HepG2 (cell line): ENCODE data around the gene CEACAM16. TPM values are rescaled to one million over a fixed set of nuclear protein-coding genes. Genes with fewer than 3 reads are reported as not detected.

Source experiments
- ARNT2 ChIP-seq: sonication (generic); formaldehyde crosslinking; IDR thresholded peaks from 2 replicates; pipeline ENCODE4 v1.8.0; 2022; ENCODE audit warnings: mild to moderate bottlenecking, low read depth, missing genetic modification reagents, moderate library complexity
- ATRX ChIP-seq: sonication (generic); formaldehyde crosslinking; IDR thresholded peaks from 2 replicates; pipeline ENCODE4 v1.4.0; 2020; ENCODE audit warnings: missing genetic modification reagents, borderline replicate concordance
- DPF2 ChIP-seq: sonication (generic); formaldehyde crosslinking; IDR thresholded peaks from 2 replicates; pipeline ENCODE4 v1.4.0; 2020; ENCODE audit warnings: mild to moderate bottlenecking, low read depth, missing genetic modification reagents, borderline replicate concordance
- EHMT2 ChIP-seq: fragments of 200-600 bp; sonication (generic); IDR thresholded peaks from 2 replicates; pipeline ENCODE4 v1.7.0; 2017; ENCODE audit warnings: antibody characterized with exemption, low read depth, low read length, borderline replicate concordance
- FOXA3 ChIP-seq: IDR thresholded peaks from 2 replicates; pipeline ENCODE4 v1.6.1; 2016; ENCODE audit warnings: missing genetic modification reagents, missing compliant biosample characterization
- JARID2 ChIP-seq: sonication (generic); formaldehyde crosslinking; IDR thresholded peaks from 2 replicates; pipeline ENCODE4 v1.8.1; 2023; ENCODE audit warnings: missing genetic modification reagents, inconsistent platforms; ENCODE audit not compliant: insufficient replicate concordance
- MXI1 ChIP-seq: IDR thresholded peaks from 3 replicates; pipeline ENCODE4 v1.6.1; 2012; ENCODE audit warnings: low read depth, low read length, inconsistent platforms, borderline replicate concordance
- NFYB ChIP-seq: sonication (generic); formaldehyde crosslinking; IDR thresholded peaks from 2 replicates; pipeline ENCODE4 v1.4.0; 2020; ENCODE audit warnings: missing genetic modification reagents
- ONECUT2 ChIP-seq: sonication (generic); formaldehyde crosslinking; IDR thresholded peaks from 2 replicates; pipeline ENCODE4 v1.4.0; 2020; ENCODE audit warnings: missing genetic modification reagents
- PRDM15 ChIP-seq: sonication (generic); formaldehyde crosslinking; IDR thresholded peaks from 2 replicates; pipeline ENCODE4 v1.4.0; 2020; ENCODE audit warnings: missing genetic modification reagents
- RELA ChIP-seq: sonication (generic); formaldehyde crosslinking; IDR thresholded peaks from 2 replicates; pipeline ENCODE4 v1.4.0; 2020; ENCODE audit warnings: missing genetic modification reagents
- SP140L ChIP-seq: sonication (generic); formaldehyde crosslinking; IDR thresholded peaks from 2 replicates; pipeline ENCODE4 v1.4.0; 2020; ENCODE audit warnings: missing genetic modification reagents, borderline replicate concordance
- TEAD3 ChIP-seq: optimal IDR thresholded peaks from 2 replicates; pipeline ENCODE3; 2016; ENCODE audit warnings: borderline replicate concordance
- THAP11 ChIP-seq: IDR thresholded peaks from 2 replicates; pipeline ENCODE4 v1.6.1; 2016; ENCODE audit warnings: missing biosample characterization, missing genetic modification reagents
- ZBTB7B ChIP-seq: sonication (generic); formaldehyde crosslinking; IDR thresholded peaks from 2 replicates; pipeline ENCODE4 v1.4.0; 2020; ENCODE audit warnings: missing genetic modification reagents
- ZFP62 ChIP-seq: sonication (generic); formaldehyde crosslinking; IDR thresholded peaks from 2 replicates; pipeline ENCODE4 v1.4.0; 2020; ENCODE audit warnings: missing genetic modification reagents
- ZNF274 ChIP-seq: sonication (generic); formaldehyde crosslinking; IDR thresholded peaks from 2 replicates; pipeline ENCODE4 v1.5.1; 2020; ENCODE audit warnings: mild to moderate bottlenecking, missing genetic modification reagents
- ZNF280B ChIP-seq: sonication (generic); formaldehyde crosslinking; IDR thresholded peaks from 2 replicates; pipeline ENCODE4 v1.5.0; 2020; ENCODE audit warnings: missing genetic modification reagents, mild to moderate bottlenecking, borderline replicate concordance
- ZNF331 ChIP-seq: sonication (generic); formaldehyde crosslinking; IDR thresholded peaks from 2 replicates; pipeline ENCODE4 v1.4.0; 2020; ENCODE audit warnings: missing genetic modification reagents
- ZNF567 ChIP-seq: sonication (generic); formaldehyde crosslinking; IDR thresholded peaks from 2 replicates; pipeline ENCODE4 v1.8.1; 2023; ENCODE audit warnings: mild to moderate bottlenecking, missing genetic modification reagents, borderline replicate concordance
- ZNF570 ChIP-seq: sonication (generic); formaldehyde crosslinking; IDR thresholded peaks from 2 replicates; pipeline ENCODE4 v1.4.0; 2020; ENCODE audit warnings: mild to moderate bottlenecking, missing genetic modification reagents, borderline replicate concordance
- ZNF580 ChIP-seq: IDR thresholded peaks from 2 replicates; pipeline ENCODE4 v1.6.1; 2016; ENCODE audit warnings: low read depth, borderline replicate concordance
- ZNF737 ChIP-seq: sonication (generic); formaldehyde crosslinking; IDR thresholded peaks from 2 replicates; pipeline ENCODE4 v1.5.0; 2020; ENCODE audit warnings: missing genetic modification reagents, mild to moderate bottlenecking, borderline replicate concordance
- ZNF768 ChIP-seq: sonication (generic); formaldehyde crosslinking; IDR thresholded peaks from 2 replicates; pipeline ENCODE4 v1.4.0; 2020; ENCODE audit warnings: missing genetic modification reagents
- ZNF773 ChIP-seq: sonication (generic); formaldehyde crosslinking; IDR thresholded peaks from 2 replicates; pipeline ENCODE4 v1.4.0; 2020; ENCODE audit warnings: missing genetic modification reagents, borderline replicate concordance
- ZNF83 ChIP-seq: sonication (generic); formaldehyde crosslinking; IDR thresholded peaks from 2 replicates; pipeline ENCODE4 v1.4.0; 2020; ENCODE audit warnings: missing genetic modification reagents, mild to moderate bottlenecking, borderline replicate concordance
- polyA plus RNA-seq, 8 experiments: library from polyadenylated mRNA; depleted of rRNA in 3 of 8; stranded (reverse) in 7 of 8; unstranded in 1 of 8; fragments of >200 nt; fragmentation: Illumina TruSeq in 4 of 8; extraction: Trizol in 4 of 8; gene quantifications; 2 replicates each; pipeline versions ENCODE4 v1.2.1 to v1.2.3, GENCODE V29; 2011 to 2016; ENCODE audit warnings: low read depth in 4 of 8, missing spikeins in 1 of 8, mixed read lengths in 1 of 8; ENCODE audit not compliant: insufficient read depth in 1 of 8
- total RNA-seq, 5 experiments: library from RNA; depleted of rRNA; stranded (reverse); fragments of >200 nt; fragmentation: Illumina TruSeq; extraction: Trizol; gene quantifications; 2 replicates each; pipeline ENCODE4 v1.2.3, GENCODE V29; 2016; ENCODE audit warnings: low read depth in 1 of 5

CEACAM16 gene
- total and polyA plus RNA-seq, 2 of the 13 experiments (the other 11 are each of a cell fraction or from before 2014, with no cell fraction given): not detected

GRCh38 chr19:44746946-44747738 lies 48.2 kb downstream of the CEACAM16 start (continued):
- no peak for TF ChIP-seq JARID2 (CRISPR knock-in tag)
- no peak for TF ChIP-seq ZNF280B (CRISPR knock-in tag)
- TF ChIP-seq ZNF83 (CRISPR knock-in tag): no peak
- TF ChIP-seq ZNF768 (CRISPR knock-in tag): no peak
- no peak for TF ChIP-seq ARNT2 (CRISPR knock-in tag)
- peak; percentile 40; the same call in 1 of the 2 replicates for TF ChIP-seq THAP11 (CRISPR knock-in tag)
- no peak for TF ChIP-seq ZNF570 (CRISPR knock-in tag)
- TF ChIP-seq ONECUT2: no peak
- TF ChIP-seq NFYB (CRISPR knock-in tag): no peak
- TF ChIP-seq RELA: peak; percentile 93; the same call in 1 of the 2 replicates
- no peak for TF ChIP-seq ATRX (CRISPR knock-in tag)
- TF ChIP-seq ZNF567 (CRISPR knock-in tag): no peak
- TF ChIP-seq ZNF274 (CRISPR knock-in tag): no peak
- TF ChIP-seq ZBTB7B (CRISPR knock-in tag): no peak; the same call in 1 of the 2 replicates
- no peak; the same call in 1 of the 2 replicates for TF ChIP-seq DPF2 (CRISPR knock-in tag)
- peak; percentile 9 for TF ChIP-seq TEAD3 (CRISPR knock-in tag)
- no peak for TF ChIP-seq PRDM15 (CRISPR knock-in tag)
- TF ChIP-seq ZFP62 (CRISPR knock-in tag): no peak
- no peak for TF ChIP-seq ZNF773 (CRISPR knock-in tag)
- 0 out of 2 replicates have a peak, but pooled peaks have one; percentile 18 for TF ChIP-seq ZNF331 (CRISPR knock-in tag)
- peak; percentile 50; the same call in 1 of the 2 replicates for TF ChIP-seq ZNF580 (CRISPR knock-in tag)
- TF ChIP-seq ZNF737: no peak
- TF ChIP-seq MXI1: no peak
- no peak for TF ChIP-seq SP140L
- TF ChIP-seq FOXA3 (CRISPR knock-in tag): peak; percentile 41; the same call in 1 of the 2 replicates
- TF ChIP-seq EHMT2: no peak
